Pericardium fibroblast (primary cell): ENCODE results near the gene EAF1. TPM values are rescaled to one million over a fixed set of nuclear protein-coding genes. Genes with fewer than 3 reads are reported as not detected.

Experiments
- total RNA-seq: library from RNA; depleted of rRNA; stranded (reverse); fragments of >200 nt; gene quantifications from 2 replicates; pipeline ENCODE4 v1.2.3, GENCODE V29; 2015

The EAF1 gene
- 7.0 and 12.5 TPM in 2 replicates for total RNA-seq

DNA sequence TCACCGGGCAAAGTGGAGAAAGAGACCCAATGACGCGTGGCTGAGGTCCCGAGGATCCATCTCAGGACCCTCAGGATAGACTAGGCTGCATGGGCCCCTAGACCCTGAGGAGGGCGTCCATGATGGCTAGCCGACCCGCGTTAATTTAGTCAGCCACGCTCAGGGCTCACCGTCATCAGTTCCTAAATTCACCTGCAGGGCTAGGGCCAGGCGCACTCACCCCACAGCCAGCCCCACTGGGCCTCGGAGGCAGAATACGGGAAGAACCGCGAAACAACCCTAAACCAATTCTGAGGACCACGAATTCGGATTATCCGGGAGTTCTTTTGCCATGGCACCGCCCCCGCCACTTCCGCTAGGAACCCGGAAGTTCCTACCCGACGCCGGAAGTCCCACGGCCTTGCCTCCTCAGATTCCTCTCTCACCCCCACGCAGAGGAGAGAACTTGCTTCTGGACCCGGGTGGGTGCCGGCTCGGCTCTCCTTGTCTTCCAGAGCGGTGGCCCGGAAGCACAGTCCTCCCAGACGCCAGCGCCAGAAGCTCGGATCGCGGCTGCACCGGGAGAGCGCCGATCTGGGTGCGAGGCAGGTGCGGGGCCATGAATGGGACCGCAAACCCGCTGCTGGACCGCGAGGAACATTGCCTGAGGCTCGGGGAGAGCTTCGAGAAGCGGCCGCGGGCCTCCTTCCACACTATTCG lies at the start of gene EAF1, which contains the start of gene METTL6:
Gene EAF1 (plus strand): TSS at position 417 of the 699 bp plus-strand sequence. CDS start 182 bp downstream, at position 599.
Gene METTL6 (minus strand): TSS at position 363 of the 699 bp plus-strand sequence. CDS start 1,033 bp downstream, outside the sequence.

Other genes starting within 250 kb of the EAF1 start
- gene CAPN7, start 221.4 kb upstream of the EAF1 start, total RNA-seq = 11.0 and 22.2 TPM in 2 replicates
- 30.6 and 64.9 TPM in 2 replicates for gene SH3BP5, start 95.0 kb upstream of the EAF1 start, total RNA-seq
- gene METTL6, start 54 bp upstream of the EAF1 start, total RNA-seq = 14.6 and 23.2 TPM in 2 replicates
- 0.09 and 0.23 TPM in 2 replicates for gene COLQ, start 94.1 kb downstream of the EAF1 start, total RNA-seq
- 10.6 and 11.0 TPM in 2 replicates for gene HACL1, start 174.0 kb downstream of the EAF1 start, total RNA-seq
- 8.9 and 15.9 TPM in 2 replicates for gene BTD, start 174.1 kb downstream of the EAF1 start, total RNA-seq